Measurements from ENCODE around the gene AKAP6.

AKAP6 gene

DNA sequence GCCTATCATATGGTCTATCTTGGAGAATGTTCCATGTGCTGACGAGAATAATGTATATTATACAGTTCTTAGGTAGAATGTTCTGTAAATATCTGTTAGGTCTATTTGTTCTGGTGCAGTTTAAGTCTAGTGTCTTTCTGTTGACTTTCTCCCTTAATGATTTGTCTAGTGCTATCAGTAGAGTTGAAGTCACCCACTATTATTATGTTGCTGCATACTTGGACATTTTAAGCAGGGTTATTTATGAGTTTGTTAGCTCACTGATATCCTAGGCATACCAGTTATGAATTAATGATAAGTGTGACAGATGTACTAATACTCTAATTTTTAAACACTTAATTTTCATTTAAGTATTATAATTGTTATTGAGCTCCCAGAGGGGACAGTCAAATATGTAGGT, 292.5 kb downstream of the AKAP6 start:
- TF ChIP-seq, protein P1, sequence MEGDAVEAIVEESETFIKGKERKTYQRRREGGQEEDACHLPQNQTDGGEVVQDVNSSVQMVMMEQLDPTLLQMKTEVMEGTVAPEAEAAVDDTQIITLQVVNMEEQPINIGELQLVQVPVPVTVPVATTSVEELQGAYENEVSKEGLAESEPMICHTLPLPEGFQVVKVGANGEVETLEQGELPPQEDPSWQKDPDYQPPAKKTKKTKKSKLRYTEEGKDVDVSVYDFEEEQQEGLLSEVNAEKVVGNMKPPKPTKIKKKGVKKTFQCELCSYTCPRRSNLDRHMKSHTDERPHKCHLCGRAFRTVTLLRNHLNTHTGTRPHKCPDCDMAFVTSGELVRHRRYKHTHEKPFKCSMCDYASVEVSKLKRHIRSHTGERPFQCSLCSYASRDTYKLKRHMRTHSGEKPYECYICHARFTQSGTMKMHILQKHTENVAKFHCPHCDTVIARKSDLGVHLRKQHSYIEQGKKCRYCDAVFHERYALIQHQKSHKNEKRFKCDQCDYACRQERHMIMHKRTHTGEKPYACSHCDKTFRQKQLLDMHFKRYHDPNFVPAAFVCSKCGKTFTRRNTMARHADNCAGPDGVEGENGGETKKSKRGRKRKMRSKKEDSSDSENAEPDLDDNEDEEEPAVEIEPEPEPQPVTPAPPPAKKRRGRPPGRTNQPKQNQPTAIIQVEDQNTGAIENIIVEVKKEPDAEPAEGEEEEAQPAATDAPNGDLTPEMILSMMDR (IDR thresholded peaks at IDR 0.05): no peak
- H3K4me3 ChIP-seq: no peak overlapping the region
- H3K27ac ChIP-seq: no peak overlapping the region
- DNase-seq (ENCODE audit: low spot score): no peak

- DNase-seq (ENCODE audit: low spot score): no peak
- TF ChIP-seq, protein P1 (IDR thresholded peaks at IDR 0.05): no peak
- Histone ChIP-seq H3K4me3 (no peak overlapping the region), H3K27ac (no peak overlapping the region)
Observed at GRCh38 chr14:32622742-32623141, 293.6 kb downstream of the AKAP6 start.

DNA sequence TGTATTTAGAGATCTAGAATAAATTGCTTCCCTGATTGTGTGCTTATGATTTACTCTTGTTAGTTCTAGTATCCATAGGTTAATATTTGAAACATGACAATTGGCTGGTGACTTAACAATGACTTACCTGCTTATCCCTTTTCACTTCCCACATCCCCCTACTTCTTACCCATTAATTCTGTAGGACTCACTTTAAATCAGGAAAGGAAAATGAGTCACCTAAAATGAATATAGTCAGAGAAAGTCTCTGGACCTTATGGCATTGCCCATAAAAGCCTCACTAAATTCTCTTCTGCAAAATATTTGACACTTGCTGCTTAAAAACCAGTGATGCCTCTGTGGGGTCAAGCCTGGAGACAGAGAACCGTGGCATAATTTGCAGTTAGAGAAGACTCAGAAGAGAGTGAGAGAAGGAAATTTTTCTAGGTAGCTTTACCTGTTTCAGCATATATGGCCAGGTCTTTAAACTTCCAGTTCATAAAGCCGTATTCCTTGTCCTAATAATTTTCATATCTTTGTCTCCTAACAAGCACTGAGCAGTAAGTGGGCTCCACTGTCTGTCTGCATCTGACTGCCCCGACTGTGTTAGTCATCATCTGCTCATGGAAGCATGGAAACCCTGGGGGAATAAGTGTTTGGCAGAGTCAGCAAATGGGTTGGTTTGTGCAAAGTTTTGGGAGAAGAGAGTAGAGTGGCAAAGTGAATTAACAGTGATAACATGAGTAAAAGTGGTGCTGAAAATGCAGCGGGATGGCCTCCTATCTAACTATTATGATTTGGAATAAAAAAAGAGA, 294.4 kb downstream of the AKAP6 start:
- DNase-seq (ENCODE audit: low spot score): no peak
- TF ChIP-seq, protein P1 (IDR thresholded peaks at IDR 0.05): no peak
- Histone ChIP-seq H3K4me3 (no peak overlapping the region), H3K27ac (no peak overlapping the region)

- Histone ChIP-seq H3K27ac (no peak overlapping the region), H3K4me3 (no peak overlapping the region)
- TF ChIP-seq, protein P1 (IDR thresholded peaks at IDR 0.05): no peak
- DNase-seq (ENCODE audit: low spot score): no peak
Observed at GRCh38 chr14:32625211-32625610, 296.1 kb downstream of the AKAP6 start.

DNA sequence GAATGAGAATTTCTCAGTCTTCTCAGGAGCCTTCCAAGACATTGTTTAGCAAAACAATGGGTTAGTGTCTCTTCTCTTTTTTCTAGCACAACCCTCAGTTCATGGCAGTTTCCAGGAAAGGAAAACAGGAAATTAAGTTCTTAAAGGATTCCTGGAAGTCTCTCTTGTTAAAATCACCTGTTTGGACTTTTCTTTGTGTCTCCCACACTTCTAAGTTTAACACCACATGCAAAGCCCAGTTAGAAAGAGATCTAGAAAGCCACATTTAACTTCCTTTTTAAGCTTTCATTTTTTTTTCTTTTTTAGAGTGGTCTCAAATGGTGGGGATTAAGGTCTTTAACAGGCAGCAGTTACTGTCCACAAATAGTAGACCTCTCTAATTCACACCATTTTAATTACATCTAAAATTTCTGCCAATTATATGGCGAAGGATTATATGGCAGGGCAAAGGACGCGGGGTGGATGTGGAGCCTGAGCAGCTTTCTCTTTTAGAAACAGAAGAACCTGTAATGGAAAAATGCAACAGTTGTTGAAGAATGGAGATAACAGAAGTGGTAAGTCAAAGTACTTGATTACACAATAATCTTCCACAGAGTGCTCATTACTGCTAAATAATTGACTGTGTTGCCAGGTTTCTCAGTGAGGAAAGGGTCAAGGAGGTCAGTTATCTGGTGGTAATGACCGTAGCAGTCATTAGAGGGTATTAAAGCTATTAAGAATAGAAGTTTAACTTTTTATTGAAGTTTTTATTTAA, 298.6 kb downstream of the AKAP6 start:
- H3K27ac ChIP-seq: no peak overlapping the region
- H3K4me3 ChIP-seq: no peak overlapping the region
- no peak for DNase-seq (ENCODE audit: low spot score)
- TF ChIP-seq, protein P1 (IDR thresholded peaks at IDR 0.05): no peak

- Histone ChIP-seq H3K27ac (no peak overlapping the region), H3K4me3 (no peak overlapping the region)
- no peak for DNase-seq (ENCODE audit: low spot score)
- TF ChIP-seq, protein P1 (IDR thresholded peaks at IDR 0.05): no peak
Observed at GRCh38 chr14:32629236-32629635, 300.1 kb downstream of the AKAP6 start.

Measured in coronary artery (tissue), 2 donors.